ENCODE measurements around the gene FAT1.
A peak's percentile ranks its signal among the peaks of the same experiment; 100 is the strongest.
"Not testable (repeated sequence)": the region's sequence is repeated elsewhere in the genome, so short reads cannot be mapped to it uniquely, and the experiment has no call there.

The FAT1 gene

DNA sequence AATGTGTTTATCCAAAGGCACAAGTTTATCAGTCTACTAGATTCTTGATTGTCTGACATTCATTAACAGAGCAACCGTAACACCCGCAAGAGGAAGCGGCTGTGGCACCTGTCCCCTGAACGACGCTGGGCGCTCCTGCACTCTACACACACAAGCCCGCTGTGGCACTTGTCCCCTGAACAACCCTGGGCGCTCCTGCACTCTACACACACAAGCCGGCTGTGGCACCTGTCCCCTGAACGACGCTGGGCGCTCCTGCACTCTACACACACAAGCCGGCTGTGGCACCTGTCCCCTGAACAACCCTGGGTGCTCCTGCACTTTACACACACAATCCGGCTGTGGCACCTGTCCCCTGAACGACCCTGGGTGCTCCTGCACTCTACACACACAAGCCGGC lies 64.2 kb downstream of the FAT1 start:
- DNase-seq (ENCODE audit: low spot score) = not testable (repeated sequence)

- DNase-seq (ENCODE audit: low spot score) = no peak
These were observed 65.0 kb downstream of the FAT1 start for GRCh38 chr4:186658657-186659056.

- DNase-seq (ENCODE audit: low spot score) = no peak
These were observed 65.9 kb downstream of the FAT1 start for GRCh38 chr4:186657764-186658163.

DNA sequence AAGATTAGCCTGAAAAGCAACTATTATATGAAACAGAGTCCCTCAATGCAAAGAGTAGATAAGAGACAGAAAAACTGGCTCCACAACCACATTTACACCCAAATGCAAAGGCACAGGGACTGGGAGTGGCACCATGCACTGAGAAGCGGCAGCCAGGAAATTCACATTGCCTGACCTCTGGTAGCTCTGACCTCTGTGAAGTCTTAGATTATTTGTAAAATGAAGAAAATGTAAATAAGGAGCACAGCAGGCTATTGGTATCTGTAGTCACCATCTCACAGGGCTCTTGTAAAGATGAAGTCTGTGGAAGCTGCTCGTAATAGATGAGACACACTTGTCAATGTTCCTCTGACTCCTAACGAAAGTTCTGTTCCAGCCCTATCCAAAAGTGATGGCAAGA lies 69.7 kb downstream of the FAT1 start:
- no peak for DNase-seq (ENCODE audit: low spot score)

- no peak for DNase-seq (ENCODE audit: low spot score)
These were observed 72.0 kb downstream of the FAT1 start for GRCh38 chr4:186651624-186652023.

GRCh38 chr4:186651181-186651603 lies 72.5 kb downstream of the FAT1 start:
- DNase-seq (ENCODE audit: low spot score) = no peak

- DNase-seq (ENCODE audit: low spot score) = no peak
These were observed 73.1 kb downstream of the FAT1 start for GRCh38 chr4:186650401-186651180.

- no peak for DNase-seq (ENCODE audit: low spot score)
These were observed 75.8 kb downstream of the FAT1 start for GRCh38 chr4:186647821-186648220.

GRCh38 chr4:186644737-186645261 lies 78.9 kb downstream of the FAT1 start:
- DNase-seq (ENCODE audit: low spot score) = peak; percentile 32

DNA sequence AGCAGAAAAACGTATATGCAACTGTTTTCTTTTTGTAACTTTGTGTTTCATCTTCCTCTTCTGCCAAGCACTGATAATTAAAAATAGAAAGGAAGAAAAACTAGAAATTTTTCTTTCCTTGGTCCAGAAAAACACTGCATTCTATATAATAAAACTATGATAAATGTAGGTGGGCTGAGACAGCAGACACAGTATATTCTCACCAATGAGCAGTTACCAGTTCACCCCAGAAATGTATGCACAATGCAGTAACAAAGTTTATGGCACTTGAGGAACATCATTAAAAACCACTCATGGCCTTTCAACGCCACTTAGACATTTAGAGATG lies 79.4 kb downstream of the FAT1 start:
- no peak for DNase-seq (ENCODE audit: low spot score)

DNA sequence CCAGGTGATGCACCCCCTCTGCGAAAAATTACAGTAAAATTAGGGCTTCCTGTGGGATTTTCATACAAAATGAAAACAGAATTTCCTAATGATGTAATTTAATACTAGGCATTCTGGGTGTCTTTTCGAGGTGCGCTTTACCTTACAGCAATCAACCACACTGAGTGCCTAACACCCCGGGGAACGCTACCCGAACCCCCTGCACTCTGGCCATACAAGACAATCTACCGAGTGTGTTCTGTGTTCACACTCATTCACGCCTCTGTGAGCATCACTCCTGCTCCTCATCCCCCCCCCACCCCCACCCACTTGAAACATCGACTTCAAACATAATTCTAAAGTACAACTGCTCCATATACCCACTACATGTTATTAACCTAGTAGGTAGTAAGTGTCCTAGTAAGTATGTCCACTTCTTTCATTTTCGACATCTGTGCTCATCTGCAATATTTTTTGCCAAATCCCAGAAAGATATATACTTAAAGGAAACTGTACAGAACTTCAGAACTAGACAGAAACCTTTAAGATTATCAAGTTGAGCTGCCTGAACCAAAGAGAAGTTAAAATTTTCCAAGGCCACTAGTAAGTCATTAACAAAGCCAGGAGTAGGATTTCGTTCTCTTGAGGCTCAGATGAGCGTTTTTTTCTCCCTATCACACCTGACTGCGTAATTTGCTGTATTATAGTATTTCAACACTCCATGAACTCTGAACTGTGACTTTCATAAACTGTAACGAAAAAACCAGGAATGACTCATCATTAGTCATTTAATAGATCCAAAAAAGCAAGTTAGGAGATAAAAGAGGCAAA lies 80.0 kb downstream of the FAT1 start:
- DNase-seq (ENCODE audit: low spot score) = peak; percentile 70

DNA sequence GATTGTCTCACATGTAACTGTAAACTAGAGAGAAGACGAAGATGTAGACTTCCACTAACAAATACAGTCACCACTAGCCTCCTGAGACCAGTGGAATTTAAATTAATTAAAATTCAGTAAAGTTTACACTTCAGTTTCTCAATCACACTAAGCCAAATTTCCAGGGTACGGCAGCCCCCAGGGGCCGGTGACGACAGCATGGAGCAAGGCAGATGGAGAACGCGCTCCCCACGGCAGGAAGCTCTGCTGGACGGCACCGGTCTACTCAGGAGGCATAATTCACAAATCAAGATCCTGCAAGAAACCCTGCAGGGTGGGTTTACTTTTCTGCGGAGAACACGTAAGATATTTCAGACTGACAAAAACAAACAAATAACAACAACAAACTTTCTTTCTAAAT lies 80.7 kb downstream of the FAT1 start:
- DNase-seq (ENCODE audit: low spot score) = no peak

GRCh38 chr4:186642530-186642929 lies 81.1 kb downstream of the FAT1 start:
- no peak for DNase-seq (ENCODE audit: low spot score)

DNA sequence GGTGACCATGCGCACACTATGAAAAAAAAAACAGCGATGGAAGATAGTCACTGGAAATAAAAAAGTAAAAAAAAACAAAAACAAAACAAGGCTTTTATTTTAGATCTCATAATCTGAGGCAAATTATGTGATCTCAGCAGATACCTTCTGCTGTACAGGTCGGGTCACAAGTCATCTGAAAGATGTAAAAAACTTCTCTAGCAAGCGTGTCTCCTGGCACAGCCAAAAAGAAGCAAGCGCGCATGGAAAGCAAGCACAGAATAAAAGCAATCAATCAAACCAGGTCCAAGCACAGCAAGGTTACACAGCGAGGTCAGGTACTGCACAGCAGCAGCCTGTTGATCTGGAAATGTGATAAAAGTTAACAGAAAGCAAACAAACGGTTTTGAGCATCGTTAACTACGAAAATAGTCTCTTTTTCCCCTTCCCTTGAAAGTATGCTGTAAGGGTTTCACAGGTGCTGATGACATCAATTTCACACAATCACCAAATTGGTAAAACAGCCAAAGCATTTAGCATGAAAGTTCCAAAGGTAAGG lies 89.0 kb downstream of the FAT1 start:
- DNase-seq (ENCODE audit: low spot score) = no peak

DNA sequence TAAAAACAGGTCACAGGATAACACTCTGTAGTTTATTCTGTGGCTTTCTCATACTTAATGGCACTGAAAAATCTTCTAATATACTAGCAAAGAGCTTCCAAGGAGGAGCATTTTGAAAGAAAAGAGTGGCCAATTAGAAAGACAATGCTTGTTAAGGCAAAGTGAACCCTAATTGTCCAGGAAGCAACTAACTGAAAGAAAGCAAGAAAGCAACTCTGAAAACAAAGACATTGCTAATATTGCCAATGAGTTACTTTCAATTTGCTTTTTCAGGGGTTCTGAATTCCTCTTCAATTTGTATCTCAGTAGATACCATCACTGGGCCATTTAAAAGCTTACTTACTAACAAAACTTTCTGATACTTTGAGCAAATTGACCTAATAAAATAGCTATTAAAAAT lies 89.8 kb downstream of the FAT1 start:
- DNase-seq (ENCODE audit: low spot score) = no peak

GRCh38 chr4:186630128-186630527 lies 93.5 kb downstream of the FAT1 start:
- no peak for DNase-seq (ENCODE audit: low spot score)

GRCh38 chr4:186628058-186628711 lies 95.5 kb downstream of the FAT1 start:
- peak; percentile 33 for DNase-seq (ENCODE audit: low spot score)

DNA sequence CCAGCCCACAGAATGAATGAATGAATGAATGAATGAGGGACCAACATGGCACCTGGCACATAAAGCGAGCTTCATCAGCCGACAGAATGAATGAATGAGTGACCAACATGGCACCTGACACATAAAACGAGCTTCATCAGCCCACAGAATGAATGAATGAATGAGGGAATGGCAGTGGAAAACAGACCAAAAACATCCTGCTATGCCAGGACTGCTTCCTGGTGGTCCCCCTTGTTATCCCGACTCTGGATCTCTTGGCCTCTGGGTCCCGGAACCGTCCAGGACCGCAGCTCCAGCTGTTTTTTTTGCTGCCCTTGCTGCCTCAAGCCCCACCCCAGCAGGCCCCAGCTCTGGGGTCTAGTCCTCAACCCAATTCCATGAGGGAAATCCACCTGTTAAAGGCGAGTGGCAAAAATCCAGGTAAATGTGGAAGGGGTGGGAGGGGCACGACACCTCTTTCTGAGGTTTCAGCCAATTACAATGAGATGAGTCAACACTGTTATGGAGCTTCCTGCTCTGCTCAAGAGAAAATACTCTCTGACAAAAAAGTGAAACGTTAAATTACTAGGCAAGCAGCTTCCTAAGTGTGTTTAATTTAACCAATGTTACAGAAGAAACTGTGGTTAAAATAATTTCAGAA lies 96.3 kb downstream of the FAT1 start:
- DNase-seq (ENCODE audit: low spot score) = no peak

DNA sequence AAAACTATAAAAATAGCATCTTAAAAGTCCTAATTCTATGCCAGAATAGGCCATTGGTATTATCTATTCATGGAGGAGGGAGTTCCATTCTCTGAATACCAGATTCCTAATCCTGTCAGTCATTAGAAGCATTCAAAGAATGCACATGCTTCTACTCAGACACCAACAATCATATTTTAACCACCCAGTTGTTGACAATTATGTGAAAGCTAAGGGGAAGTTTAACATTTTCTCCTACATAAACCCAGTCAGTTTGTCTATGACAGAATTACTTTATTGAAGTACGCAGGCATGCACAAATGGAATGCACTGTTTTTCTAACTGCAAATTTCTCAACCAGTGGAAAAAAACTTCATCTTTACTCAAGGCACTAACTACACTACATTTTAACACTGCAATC lies 98.7 kb downstream of the FAT1 start:
- no peak for DNase-seq (ENCODE audit: low spot score)

GRCh38 chr4:186623546-186623945 lies 100.1 kb downstream of the FAT1 start:
- no peak for DNase-seq (ENCODE audit: low spot score)

DNA sequence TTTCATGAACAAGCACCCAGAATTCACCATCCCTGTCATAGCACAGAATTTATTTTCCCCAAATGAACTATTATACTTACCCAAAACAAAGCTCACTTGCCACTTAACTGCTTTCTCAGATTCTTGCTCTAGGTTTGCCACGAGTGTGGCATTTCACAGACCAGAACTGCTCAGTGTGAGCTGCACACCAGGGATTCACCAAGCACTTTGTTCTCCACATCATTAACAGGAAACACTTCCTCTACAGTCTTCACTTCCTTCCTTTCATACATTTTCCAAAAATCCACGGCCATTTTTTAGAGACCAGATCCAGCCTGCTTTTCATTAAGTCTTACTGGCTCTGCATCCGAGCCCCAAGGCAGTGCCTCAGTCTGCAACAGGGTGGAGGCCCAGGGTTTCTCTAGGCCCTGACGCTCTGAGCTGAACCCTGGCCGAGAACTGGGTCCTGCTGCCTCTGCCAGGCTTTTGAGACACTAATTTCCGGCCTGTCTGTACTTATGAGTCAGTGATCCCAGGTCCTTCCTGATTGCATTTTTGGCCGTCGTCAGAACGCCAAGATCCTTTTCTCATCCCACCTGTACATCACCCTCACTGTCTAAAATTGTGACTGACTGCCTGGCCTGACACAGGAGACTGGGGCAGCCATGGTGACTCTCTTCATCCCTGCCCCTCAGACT lies 100.7 kb downstream of the FAT1 start:
- DNase-seq (ENCODE audit: low spot score) = no peak
